Spleen (tissue), 7 donors: ENCODE results near the gene CCNB2.

Experiments
- POLR2AphosphoS5 ChIP-seq, 3 donors: sonication (generic); formaldehyde crosslinking; IDR thresholded peaks; one replicate each; pipeline ENCODE4 v1.5.1; 2017; ENCODE audit warnings: antibody characterized with exemption in 3 of 3
- TF ChIP-seq, protein P1 (sequence below), 11 experiments: fragments of 200-600 bp in 7 of 11; fragments of 450-650 bp in 4 of 11; sonication (generic) in 4 of 11; IDR thresholded peaks in 8 of 11; conservative IDR thresholded peaks in 3 of 11; 1 replicate in 7 of 11; 2 replicates in 4 of 11; pipeline versions ENCODE4 v1.4.0 to v1.8.0; 2016 to 2021; ENCODE audit warnings: antibody characterized with exemption in 11 of 11, inconsistent platforms in 4 of 11, mild to moderate bottlenecking in 1 of 11
- donor health status: DM: no; HTN: no; CAD: no; lungs with moderate emphysema.
- donor health status: DM: no; HTN: no; CAD: no.
- donor health status: DM: no; HTN: no; CAD: no.

DNA sequence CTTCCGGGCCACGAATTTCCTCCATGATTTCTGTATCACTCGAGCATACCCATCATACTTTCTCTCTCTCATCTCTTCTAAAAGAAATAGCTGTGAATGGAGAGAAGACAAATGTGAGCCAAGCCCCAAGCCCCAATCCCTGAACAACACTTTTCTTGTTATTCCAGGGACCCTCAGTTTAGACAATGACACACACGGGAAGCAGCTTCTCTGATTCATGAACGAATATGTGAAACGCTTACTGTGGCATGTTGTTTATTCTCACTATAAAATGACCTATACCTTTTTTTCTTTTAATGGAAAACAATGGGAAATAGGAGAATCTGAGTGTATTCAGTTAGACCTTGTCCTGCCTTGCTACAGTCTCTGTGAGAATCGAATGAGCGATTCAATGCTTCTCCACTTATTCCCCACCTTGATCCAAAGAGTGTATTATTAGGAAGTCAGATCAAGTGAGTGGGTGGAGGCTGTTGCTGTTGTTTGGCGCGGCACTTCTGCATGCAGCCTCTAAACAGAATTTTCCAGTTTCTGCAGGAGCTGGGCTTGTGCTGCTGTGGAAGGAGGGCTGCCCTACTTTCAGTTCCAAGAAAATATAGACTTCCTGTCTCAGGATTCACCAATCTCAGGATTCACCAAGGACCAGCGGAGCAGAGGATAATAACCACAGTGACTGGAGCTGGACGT is 69.3 kb downstream of the CCNB2 start:
- TF ChIP-seq, protein P1, sequence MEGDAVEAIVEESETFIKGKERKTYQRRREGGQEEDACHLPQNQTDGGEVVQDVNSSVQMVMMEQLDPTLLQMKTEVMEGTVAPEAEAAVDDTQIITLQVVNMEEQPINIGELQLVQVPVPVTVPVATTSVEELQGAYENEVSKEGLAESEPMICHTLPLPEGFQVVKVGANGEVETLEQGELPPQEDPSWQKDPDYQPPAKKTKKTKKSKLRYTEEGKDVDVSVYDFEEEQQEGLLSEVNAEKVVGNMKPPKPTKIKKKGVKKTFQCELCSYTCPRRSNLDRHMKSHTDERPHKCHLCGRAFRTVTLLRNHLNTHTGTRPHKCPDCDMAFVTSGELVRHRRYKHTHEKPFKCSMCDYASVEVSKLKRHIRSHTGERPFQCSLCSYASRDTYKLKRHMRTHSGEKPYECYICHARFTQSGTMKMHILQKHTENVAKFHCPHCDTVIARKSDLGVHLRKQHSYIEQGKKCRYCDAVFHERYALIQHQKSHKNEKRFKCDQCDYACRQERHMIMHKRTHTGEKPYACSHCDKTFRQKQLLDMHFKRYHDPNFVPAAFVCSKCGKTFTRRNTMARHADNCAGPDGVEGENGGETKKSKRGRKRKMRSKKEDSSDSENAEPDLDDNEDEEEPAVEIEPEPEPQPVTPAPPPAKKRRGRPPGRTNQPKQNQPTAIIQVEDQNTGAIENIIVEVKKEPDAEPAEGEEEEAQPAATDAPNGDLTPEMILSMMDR (IDR thresholded peaks at IDR 0.05 in 8 of 11, conservative IDR thresholded peaks at IDR 0.05 in 3 of 11) = no peak
- no peak for TF ChIP-seq POLR2AphosphoS5 (IDR thresholded peaks at IDR 0.05)
